Measurements from ENCODE around the gene B3GNT5.

GRCh38 chr3:183300996-183301562 lies 48.0 kb downstream of the B3GNT5 start:
- TF ChIP-seq CTCF (IDR thresholded peaks at IDR 0.05) (no peak), POLR2A (IDR thresholded peaks at IDR 0.05) (no peak)

Data from body of pancreas (tissue), 4 donors.